H1 (cell line): ENCODE data around the gene GPR87. TPM values are rescaled to one million over a fixed set of nuclear protein-coding genes. Genes with fewer than 3 reads are reported as not detected.

Experiments used
- CHD2 ChIP-seq: IDR thresholded peaks from 2 replicates; pipeline ENCODE4 v1.6.1; 2012; ENCODE audit warnings: low read length, improper control_type of control experiment
- EP300 ChIP-seq, 2 experiments: IDR thresholded peaks; 1 replicate in 1 of 2; 2 replicates in 1 of 2; pipeline ENCODE4 v1.6.1; 2011 to 2012; ENCODE audit warnings: low read depth in 2 of 2, low read length in 2 of 2, mild to moderate bottlenecking in 2 of 2, borderline replicate concordance in 1 of 2, inconsistent platforms in 1 of 2, moderate library complexity in 1 of 2
- HDAC2 ChIP-seq, 2 experiments: fragments of 300-600 bp in 1 of 2; sonication (generic) in 1 of 2; IDR thresholded peaks; 2 replicates each; pipeline ENCODE4 v1.6.1; 2011 to 2012; ENCODE audit warnings: low read depth in 2 of 2, low read length in 2 of 2, mild to moderate bottlenecking in 2 of 2, moderate library complexity in 2 of 2, borderline replicate concordance in 1 of 2, inconsistent platforms in 1 of 2
- HDAC6 ChIP-seq: IDR thresholded peaks from one replicate; pipeline ENCODE4 v1.7.1; 2012; ENCODE audit warnings: low read depth, mild to moderate bottlenecking, inconsistent platforms, low read length, moderate library complexity
- MAFK ChIP-seq: IDR thresholded peaks from 2 replicates; pipeline ENCODE4 v1.6.1; 2012; ENCODE audit warnings: low read depth, mild to moderate bottlenecking, improper control_type of control experiment, low read length
- POLR2AphosphoS5 ChIP-seq: IDR thresholded peaks from 2 replicates; pipeline ENCODE4 v1.6.1; 2011; ENCODE audit warnings: low read depth, low read length
- SP1 ChIP-seq: IDR thresholded peaks from 2 replicates; pipeline ENCODE4 v1.6.1; 2011; ENCODE audit warnings: low read depth, low read length
- polyA plus RNA-seq, 7 experiments: library from polyadenylated mRNA; depleted of rRNA in 3 of 7; stranded (reverse) in 5 of 7; unstranded in 2 of 7; fragments of >200 nt in 5 of 7; fragments of 200-250 nt in 2 of 7; gene quantifications; 1 replicate in 5 of 7; 2 replicates in 1 of 7; 4 replicates in 1 of 7; pipeline versions ENCODE4 v1.2.1 to v1.2.3, GENCODE V29; 2011 to 2013; ENCODE audit warnings: missing spikeins in 2 of 7, mixed read lengths in 2 of 7
- total RNA-seq: library from RNA; stranded (reverse); fragmentation: NEBNext Ultra II Directional; extraction: Animal tissue kit (Norgen Biotek cat#: 25700); gene quantifications from 2 replicates; pipeline ENCODE4 v1.2.1, GENCODE V29; 2021
- TF ChIP-seq, protein P1 (sequence below): fragments of 300-600 bp; sonication (generic); IDR thresholded peaks from 2 replicates; pipeline ENCODE4 v1.7.1; 2012; ENCODE audit warnings: low read length, moderate library complexity, mild to moderate bottlenecking, inconsistent platforms; ENCODE audit not compliant: insufficient replicate concordance
- TF ChIP-seq, protein P2 (sequence below): IDR thresholded peaks from 2 replicates; pipeline ENCODE4 v1.6.1; 2011; ENCODE audit warnings: low read length, improper control_type of control experiment

GPR87 gene
- total and polyA plus RNA-seq, 2 of the 8 experiments (the other 6 are each of a cell fraction or from before 2014, with no cell fraction given) = 0.05 TPM; not detected in 1

- TF ChIP-seq, protein P1, sequence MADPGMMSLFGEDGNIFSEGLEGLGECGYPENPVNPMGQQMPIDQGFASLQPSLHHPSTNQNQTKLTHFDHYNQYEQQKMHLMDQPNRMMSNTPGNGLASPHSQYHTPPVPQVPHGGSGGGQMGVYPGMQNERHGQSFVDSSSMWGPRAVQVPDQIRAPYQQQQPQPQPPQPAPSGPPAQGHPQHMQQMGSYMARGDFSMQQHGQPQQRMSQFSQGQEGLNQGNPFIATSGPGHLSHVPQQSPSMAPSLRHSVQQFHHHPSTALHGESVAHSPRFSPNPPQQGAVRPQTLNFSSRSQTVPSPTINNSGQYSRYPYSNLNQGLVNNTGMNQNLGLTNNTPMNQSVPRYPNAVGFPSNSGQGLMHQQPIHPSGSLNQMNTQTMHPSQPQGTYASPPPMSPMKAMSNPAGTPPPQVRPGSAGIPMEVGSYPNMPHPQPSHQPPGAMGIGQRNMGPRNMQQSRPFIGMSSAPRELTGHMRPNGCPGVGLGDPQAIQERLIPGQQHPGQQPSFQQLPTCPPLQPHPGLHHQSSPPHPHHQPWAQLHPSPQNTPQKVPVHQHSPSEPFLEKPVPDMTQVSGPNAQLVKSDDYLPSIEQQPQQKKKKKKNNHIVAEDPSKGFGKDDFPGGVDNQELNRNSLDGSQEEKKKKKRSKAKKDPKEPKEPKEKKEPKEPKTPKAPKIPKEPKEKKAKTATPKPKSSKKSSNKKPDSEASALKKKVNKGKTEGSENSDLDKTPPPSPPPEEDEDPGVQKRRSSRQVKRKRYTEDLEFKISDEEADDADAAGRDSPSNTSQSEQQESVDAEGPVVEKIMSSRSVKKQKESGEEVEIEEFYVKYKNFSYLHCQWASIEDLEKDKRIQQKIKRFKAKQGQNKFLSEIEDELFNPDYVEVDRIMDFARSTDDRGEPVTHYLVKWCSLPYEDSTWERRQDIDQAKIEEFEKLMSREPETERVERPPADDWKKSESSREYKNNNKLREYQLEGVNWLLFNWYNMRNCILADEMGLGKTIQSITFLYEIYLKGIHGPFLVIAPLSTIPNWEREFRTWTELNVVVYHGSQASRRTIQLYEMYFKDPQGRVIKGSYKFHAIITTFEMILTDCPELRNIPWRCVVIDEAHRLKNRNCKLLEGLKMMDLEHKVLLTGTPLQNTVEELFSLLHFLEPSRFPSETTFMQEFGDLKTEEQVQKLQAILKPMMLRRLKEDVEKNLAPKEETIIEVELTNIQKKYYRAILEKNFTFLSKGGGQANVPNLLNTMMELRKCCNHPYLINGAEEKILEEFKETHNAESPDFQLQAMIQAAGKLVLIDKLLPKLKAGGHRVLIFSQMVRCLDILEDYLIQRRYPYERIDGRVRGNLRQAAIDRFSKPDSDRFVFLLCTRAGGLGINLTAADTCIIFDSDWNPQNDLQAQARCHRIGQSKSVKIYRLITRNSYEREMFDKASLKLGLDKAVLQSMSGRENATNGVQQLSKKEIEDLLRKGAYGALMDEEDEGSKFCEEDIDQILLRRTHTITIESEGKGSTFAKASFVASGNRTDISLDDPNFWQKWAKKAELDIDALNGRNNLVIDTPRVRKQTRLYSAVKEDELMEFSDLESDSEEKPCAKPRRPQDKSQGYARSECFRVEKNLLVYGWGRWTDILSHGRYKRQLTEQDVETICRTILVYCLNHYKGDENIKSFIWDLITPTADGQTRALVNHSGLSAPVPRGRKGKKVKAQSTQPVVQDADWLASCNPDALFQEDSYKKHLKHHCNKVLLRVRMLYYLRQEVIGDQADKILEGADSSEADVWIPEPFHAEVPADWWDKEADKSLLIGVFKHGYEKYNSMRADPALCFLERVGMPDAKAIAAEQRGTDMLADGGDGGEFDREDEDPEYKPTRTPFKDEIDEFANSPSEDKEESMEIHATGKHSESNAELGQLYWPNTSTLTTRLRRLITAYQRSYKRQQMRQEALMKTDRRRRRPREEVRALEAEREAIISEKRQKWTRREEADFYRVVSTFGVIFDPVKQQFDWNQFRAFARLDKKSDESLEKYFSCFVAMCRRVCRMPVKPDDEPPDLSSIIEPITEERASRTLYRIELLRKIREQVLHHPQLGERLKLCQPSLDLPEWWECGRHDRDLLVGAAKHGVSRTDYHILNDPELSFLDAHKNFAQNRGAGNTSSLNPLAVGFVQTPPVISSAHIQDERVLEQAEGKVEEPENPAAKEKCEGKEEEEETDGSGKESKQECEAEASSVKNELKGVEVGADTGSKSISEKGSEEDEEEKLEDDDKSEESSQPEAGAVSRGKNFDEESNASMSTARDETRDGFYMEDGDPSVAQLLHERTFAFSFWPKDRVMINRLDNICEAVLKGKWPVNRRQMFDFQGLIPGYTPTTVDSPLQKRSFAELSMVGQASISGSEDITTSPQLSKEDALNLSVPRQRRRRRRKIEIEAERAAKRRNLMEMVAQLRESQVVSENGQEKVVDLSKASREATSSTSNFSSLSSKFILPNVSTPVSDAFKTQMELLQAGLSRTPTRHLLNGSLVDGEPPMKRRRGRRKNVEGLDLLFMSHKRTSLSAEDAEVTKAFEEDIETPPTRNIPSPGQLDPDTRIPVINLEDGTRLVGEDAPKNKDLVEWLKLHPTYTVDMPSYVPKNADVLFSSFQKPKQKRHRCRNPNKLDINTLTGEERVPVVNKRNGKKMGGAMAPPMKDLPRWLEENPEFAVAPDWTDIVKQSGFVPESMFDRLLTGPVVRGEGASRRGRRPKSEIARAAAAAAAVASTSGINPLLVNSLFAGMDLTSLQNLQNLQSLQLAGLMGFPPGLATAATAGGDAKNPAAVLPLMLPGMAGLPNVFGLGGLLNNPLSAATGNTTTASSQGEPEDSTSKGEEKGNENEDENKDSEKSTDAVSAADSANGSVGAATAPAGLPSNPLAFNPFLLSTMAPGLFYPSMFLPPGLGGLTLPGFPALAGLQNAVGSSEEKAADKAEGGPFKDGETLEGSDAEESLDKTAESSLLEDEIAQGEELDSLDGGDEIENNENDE = no peak
- TF ChIP-seq HDAC6 (no peak), POLR2AphosphoS5 (no peak), MAFK (no peak), EP300 (IDR thresholded peaks at IDR 0.05; ENCODE audit: borderline replicate concordance in 1 of 2, low read depth in 2 of 2, low read length in 2 of 2) (no peak), SP1 (no peak), HDAC2 (IDR thresholded peaks at IDR 0.05; ENCODE audit: borderline replicate concordance in 1 of 2, low read depth in 2 of 2, low read length in 2 of 2) (no peak), CHD2 (no peak)
- TF ChIP-seq, protein P2, sequence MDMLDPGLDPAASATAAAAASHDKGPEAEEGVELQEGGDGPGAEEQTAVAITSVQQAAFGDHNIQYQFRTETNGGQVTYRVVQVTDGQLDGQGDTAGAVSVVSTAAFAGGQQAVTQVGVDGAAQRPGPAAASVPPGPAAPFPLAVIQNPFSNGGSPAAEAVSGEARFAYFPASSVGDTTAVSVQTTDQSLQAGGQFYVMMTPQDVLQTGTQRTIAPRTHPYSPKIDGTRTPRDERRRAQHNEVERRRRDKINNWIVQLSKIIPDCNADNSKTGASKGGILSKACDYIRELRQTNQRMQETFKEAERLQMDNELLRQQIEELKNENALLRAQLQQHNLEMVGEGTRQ = no peak
Observed at GRCh38 chr3:151293127-151293526, 23.5 kb downstream of the GPR87 start (continued).
